GM18868 (cell line): ENCODE measurements around the gene USH1G.

Experiments
- ATAC-seq: cut with Tn5 transposase; IDR thresholded peaks from one replicate; pipeline ENCODE4 v1.9.1; 2021; ENCODE audit warnings: mild to moderate bottlenecking, moderate library complexity; ENCODE audit not compliant: unreplicated experiment

USH1G gene

DNA sequence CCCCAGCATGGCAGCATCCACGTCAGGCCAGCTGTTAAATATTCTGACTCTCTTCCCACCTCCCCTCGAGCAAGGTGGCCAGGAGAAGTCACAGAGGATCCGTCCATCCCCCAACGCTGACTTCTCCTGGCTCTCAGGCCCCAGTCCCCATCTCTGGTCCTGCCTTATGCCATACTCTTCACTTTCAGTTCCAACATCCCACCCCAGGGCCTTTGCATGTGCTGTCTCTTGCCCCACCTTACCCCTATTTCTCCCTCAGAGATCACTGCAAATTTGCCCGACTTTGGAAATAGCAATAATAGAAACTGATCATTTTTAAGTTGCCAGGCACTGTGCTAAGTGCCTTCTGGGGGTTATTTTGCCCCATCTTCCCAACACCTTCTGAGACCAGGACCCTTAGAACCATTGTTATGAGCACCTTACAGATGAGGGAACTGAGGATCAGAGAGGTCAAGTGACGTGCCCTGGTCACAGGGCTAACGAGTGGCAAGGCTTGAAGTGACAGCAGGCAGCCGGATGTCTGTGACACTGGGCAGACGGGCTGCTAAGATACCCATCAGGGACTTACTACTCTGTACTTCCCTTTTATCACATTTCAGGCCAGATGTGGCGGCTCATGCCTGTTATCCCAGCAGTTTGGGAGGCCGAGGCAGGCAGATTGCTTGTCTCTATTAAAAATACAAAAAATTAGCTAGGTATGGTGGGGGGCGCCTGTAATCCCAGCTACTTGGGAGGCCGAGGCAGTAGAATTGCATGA lies 31.8 kb upstream of the USH1G start:
- ATAC-seq = no peak

DNA sequence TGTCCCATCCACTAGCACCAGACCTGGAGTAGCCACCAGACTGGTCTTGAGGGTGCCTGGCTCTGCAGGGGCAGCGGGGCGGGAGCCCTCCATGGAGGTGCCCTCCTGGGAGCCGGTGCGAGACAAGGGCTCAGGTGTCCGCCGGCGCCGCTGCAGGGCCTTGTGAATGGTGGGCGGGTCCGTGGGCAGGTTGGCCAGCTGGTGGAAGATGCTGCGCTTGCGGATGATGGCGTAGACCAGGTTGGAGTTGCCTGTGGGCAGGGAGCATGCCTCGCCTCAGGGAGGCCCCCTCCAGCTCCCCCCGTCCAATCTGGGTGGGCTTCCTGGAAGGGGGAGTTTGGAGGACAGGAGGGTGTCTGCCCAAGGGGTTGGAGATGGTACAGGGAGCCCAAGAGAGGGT lies 31.1 kb upstream of the USH1G start:
- ATAC-seq = no peak

DNA sequence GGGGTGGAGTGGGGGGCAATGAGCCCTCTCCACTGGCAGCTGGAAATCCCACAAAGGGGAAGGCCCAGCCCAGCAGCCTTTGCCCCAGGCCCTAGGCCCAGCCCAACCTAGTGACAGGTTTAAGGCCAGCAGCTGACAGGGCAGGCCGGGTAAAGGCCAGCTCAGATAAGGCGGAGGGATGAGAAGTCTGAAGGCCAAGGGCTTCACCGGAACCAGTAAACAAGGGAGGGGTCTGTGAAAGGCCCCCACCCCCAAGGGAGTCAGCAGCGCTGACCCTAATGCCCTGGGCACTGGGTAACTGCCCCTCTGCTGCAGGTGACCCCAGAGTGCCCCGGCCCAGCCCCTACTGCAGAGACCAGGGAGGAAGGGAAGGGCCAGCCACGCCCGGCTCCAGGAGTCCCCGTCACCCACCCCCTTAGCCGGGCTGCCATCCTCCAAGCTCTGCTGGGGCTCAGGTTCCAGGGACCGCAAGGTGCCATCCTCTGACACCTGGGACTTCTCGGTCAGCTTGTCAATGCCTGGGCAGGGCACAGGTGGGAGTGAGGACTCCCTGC lies 30.2 kb upstream of the USH1G start:
- ATAC-seq = no peak

DNA sequence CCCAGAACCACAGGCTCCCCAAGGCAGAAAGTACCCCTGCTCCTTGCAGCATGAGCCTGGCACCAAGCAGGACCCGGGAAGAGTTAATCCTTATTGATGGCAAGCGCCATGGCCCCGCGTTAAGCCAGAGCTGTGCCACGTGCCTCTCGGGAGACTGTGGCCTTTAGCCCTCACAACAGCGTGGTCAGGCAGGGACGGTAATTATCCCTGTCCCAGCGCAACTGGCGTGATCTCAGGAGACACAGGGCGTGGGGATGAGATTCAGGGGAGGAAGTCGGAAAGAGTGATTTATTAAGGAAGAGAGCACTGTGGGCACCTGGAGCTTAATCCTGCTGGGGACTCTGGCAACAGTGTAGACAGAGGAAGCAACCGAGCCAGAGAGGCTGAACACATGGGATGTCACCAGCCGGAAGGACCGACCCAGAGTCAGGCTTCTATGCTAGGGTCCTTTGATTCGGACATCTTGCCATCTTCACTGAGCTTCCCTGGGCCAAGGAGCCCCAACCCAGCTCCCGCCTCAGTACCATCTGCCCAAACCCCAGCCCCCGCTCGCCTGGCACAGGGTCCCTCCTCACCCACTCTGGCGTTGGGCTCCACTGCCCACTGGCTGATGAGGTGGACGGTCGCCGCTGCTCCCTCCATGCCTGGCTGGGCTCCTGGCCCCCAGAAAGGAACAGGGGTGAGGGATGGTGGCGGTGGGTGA lies 29.5 kb upstream of the USH1G start:
- ATAC-seq = no peak

DNA sequence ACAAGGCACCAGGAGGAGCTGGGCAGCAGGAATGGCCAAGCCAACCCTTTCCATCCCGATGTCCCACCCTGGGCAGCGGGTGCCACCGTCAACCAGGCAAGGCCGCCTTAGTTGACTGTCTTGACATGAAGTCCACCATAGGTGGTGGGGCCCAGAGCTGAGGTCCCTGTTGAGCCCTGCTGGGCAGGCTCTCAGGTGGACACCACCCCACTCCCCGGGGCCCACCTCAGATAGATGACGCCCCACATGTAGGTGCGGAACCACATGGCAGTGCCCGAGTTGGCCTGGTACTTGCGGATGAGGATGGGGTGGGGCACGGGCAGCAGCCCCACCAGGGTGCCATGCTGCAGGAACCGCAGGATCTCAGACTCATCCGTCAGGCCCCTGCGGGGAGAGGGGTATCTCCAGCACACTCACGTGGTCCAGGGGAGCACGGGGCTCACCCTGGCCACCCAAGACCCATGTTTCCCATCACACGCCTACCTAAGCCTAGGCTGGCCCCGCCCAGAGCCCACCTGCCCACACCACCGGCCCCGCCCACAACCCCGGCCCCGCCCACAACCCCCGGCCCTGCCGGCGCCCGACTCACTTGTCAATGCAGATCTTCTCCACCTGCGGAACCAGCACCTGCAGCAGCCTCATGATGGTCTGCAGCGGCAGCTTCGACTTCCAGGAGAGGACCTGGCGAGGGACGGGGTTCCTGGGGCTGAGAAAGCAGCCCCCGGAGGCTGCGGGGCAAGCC lies 28.8 kb upstream of the USH1G start:
- no peak for ATAC-seq

DNA sequence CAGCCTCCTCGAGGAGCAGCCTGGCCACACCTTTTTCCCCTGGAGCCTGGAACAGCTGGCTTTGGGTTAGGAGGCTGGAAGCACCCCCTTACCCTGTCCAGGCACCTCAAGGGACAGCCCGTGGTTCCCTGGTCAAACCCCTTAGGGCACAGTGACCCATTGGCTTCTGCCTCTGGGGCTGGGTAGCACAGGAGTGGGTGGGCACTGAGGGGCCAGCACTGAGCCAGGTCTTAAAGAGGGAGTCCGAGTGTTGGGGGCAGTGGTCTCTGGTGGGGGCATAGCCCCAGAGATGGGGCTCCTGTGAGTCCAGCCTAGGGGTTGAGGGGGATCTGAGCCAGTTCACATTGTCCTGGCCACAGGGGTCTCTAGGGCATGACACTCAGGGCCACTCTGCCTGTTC lies 28.0 kb upstream of the USH1G start:
- ATAC-seq = no peak

DNA sequence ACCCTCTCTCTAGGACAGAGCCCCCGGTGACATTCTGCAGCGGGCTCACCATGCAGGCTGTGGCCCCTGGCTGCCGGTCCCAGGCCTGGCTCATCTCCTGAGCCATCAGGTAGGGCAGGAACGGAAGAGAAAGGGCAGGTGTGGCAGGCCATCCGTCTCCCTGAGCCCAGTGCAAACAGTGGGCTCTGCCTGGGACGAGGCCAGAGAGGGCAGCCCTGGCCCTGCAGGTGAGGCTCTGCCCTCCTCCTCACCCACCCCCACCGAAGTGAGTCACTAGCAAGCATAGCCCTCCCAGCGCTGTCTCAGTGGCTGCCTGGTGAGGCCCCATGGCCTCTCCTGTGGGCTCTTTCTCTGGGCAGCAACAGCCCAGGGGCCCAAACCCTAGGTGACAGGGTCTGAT lies 27.2 kb upstream of the USH1G start:
- no peak for ATAC-seq

DNA sequence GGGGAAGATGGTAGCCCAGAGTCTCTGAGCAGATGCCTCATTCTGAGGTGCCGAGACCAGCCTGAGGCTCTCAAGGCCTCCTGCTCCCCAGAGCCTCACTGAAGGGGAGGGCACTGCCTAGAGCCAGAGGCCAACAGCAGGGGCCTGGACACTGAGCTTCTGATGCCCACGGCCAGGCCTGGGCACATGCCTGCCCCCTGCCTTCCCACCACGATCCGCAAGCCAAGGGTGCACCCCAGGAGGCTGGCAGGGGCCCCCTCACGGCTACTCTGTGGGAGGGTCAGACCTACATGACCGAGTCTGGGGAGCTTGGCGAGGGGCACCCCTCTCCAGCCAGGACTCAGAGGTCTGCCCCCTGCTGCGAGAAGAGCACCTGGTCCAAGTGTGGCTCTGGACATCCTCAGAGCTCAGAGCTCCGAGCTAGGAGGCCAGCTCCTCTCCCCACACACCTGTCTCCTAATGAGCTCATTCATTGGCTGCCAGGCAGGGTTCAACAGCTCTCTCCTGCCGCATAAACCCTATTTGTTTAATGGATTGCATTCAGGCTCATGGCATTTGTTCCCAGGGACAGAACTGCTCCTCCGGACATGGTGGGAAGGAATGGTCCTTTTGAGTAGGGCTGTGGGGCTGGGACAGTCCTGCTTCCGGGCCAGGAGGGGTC lies 26.5 kb upstream of the USH1G start:
- ATAC-seq = no peak

DNA sequence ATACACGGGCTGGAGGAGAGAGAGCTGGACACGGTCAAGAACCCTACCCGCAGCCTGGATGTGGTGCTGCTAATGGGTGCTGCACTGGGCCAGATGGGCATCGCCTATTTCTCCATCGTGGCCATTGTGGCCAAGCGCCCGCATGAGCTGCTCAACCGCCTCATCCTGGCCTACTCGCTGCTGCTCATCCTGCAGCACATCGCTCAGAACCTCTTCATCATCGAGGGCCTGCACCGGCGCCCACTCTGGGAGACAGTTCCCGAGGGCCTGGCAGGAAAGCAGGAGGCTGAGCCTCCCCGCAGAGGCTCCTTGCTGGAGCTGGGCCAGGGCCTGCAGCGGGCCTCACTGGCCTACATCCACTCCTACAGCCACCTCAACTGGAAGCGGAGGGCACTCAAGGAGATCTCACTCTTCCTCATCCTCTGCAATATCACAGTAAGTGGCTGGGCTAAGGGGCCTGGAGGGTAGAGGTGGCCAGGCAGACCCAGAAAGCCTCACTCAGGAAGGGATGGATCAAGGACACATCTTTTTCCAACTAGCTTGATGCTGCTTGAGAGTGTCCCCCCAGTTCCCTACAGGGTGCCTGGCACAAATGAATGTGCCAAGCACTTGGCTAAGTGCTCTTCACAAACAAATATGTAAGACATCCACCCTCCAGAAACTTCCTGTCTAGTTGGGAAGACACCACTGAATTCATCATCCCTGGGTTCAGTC lies 24.1 kb upstream of the USH1G start:
- ATAC-seq = no peak

DNA sequence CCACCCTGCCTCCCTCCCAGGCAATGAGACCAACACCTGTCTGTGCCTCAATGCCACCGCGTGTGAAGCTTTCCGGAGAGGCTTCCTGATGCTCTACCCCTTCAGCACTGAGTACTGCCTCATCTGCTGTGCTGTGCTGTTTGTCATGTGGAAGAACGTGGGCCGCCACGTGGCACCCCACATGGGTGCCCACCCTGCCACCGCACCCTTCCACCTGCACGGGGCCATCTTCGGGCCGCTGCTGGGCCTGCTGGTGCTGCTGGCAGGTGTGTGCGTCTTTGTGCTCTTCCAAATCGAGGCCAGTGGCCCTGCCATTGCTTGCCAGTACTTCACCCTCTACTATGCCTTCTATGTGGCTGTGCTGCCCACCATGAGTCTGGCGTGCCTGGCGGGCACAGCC lies 23.6 kb upstream of the USH1G start:
- no peak for ATAC-seq

DNA sequence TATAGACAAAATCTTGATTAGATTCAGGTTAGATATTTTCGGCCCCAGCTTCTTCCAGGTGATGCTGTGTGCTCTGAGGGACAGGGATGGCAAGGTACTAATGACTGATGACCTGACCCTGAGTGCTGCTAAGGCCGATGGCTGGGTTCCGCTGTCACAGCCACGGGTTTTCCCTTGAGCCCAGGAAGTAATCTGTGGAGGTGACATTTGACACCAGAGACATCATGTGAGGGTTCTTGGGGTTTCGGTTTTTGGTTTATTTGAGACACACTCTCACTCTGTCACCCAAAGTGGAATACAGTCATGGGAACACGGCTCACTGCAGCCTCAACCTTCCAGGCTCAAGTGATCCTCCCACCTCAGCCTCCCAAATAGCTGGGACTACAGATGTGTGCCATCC lies 22.5 kb upstream of the USH1G start:
- peak; percentile 66 for ATAC-seq

DNA sequence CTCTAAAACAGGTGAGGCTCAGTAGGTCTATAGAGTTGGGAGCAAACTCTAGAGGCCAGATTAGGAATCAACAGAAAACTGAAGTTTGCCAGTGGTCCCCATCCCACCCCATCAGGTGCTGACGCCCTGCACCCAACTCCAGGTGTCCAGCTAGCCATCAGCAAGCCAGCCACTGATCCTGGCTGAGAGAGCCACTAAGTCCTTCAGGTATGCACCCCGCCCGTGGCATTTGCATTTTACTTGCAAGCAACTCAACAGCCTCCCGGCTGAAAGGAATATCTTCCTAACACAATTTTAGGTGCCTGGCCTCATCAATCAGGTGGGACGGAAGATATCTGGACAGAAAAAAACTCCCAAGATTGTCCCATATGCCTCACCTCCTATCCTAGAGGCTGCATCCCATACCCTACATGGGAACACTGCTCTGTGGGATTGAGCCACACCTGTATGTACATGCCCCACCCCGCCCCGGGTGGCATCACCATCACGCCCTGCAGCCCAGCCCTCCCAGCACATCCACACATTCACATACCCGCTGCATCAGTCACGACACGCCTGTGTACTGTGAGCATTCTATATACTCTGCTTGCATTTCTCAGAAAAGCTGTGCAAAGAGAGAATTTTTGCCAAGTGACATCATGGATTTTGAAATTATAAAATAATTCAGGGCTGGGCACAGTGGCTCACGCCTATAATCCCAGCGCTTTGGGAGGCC lies 20.9 kb upstream of the USH1G start:
- no peak for ATAC-seq

DNA sequence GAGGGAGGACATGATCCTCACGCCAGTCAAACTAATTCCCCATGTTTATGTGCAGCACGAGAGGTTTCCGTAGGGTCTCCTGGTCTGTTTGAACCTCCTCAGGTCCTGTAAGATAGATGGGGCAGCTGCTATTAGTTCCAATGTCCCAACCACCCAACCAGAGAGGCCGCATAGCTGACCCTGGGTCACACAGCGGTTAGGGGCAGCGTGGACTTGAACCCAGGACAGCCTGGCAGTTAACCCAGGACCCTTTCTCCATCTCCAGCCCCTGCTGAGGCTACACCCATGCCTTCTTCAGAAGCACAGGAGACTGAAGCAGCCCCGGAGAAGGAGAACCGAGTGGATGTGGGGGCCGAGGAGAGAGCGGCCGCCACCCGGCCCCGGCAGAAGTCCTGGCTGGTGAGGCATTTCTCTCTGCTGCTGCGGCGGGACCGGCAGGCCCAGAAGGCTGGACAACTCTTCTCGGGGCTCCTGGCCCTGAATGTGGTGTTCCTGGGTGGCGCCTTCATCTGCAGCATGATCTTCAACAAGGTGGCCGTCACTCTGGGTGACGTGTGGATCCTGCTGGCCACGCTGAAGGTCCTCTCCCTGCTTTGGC lies 18.2 kb upstream of the USH1G start:
- ATAC-seq = no peak

DNA sequence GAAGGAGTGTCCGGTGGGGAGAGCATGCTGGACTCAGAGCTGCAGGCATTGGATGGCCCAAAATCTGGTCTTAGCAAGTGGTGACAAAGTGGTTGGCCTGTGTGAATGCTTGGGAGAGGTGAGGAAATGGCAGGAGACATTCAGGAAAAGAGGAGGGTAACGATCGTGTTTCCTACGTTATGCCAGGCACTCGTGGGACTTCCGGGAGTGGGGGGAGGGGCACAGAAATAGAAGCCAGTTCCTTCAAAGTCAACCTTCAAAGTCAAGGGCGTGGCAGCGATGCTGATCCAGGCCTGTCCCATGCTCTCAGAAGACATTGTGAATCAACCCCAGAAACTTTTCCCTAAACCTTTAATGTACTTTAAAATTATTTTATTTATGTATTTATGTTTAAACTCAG lies 16.5 kb upstream of the USH1G start:
- no peak for ATAC-seq

DNA sequence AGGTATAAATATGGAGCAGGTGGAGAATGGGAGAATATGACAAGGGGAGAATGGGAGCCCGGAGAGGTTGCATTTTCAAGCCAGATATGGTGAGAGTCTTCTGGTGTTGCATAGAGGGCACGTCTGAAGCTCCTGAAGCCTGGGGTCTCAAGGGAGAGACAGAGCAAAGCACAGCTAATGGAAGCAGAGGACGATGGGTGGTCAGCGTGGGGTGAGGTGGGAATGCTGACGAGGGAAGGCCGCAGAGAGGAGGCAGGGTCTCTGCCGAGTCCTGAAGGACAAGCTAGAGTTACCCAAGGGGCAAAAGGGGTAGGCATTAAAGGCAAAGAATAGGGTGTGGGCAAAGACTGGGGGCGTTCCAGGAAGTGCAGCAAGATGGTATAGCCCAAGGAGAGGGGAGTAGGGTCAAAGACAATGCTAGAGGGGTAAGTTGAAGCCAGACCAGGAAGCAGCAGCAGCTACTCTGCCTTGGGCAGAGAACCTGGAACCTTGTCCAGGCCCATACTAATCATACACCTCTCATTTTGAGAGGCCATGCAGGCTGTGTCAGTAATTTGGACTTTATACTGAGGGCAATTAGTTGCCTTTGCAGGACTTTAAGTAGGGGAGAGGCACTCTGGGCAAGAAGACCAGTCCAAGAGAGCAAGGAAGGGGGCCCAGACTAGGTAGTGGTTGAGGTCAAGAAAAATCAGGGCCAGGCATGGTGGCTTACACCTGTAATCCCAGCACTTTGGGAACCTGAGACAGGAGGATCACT lies 15.3 kb upstream of the USH1G start:
- ATAC-seq = no peak

DNA sequence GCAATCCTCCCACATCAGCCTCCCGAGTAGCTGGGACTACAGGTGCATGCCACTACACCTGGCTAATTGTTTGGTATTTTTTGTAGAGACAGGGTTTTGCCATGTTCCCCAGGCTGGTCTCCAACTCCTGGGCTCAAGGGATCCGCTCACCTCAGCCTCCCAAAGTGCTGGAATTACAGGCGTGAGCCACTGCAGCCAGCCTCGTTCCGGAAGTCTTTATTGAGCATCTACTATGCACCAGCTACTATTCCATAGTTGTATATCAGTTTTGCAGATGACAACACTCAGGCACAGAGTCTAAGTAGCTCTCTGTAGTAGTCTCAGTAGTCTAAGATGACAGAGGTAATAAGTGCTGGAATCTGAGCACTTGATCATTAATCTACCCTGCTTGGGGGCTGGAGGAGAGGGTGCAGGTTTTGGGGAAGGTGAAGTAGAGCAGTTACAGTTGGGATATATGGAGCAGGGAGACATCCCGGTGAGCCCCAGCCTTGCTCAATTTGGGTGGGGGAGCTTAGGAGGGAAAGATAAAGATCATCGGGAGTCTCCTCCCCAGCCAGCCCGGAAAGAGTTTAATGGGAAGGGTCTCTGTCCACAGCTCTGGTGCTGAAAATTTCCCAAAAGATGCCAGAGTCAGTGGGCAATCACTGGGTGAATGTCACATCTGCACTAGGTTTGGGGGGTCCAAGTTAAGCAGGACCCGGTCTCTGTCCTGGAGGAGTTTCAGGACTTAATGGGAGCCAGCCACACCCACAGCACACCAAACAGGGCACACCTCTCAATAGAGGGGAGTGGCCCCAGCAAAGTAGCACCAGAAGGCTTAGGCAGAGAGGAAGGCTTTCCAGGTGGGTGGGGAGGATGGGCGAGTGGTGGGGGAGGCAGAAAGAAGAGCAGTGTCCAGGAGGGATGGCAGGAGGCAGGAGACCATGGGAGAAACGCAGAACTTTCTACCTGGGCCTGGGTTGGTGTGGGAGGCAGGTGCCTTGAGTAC lies 14.3 kb upstream of the USH1G start:
- ATAC-seq = no peak

DNA sequence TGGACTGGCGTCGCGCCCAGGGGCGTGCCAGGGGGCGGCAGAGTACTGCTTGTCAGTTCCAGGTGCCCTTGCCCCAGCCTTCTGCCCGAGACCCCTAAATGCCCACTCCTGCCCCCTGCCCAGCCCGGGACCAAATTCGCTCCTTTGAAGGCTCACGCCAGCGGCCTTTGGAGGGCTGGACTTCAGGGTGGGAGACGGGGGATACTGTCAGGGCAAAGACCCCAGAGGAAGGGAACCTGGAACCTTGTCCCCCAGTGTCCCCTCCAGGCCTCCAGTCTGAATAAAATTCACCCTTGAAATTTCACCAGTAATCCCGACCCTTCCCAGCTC lies 13.4 kb upstream of the USH1G start:
- no peak for ATAC-seq
